ENCODE measurements around the gene SOWAHB. TPM values are rescaled to one million over a fixed set of nuclear protein-coding genes. Genes with fewer than 3 reads are reported as not detected.

Gene SOWAHB
- total RNA-seq, 1 experiment from 2014 or later, result not detected

GRCh38 chr4:76902233-76902890, 4.4 kb upstream of the SOWAHB start:
- DNase-seq, result no peak
- H3K36me3 ChIP-seq, result no peaks in the 10 kb centered on the region
- H3K4me3 ChIP-seq, result no peak overlapping the region
- H3K27ac ChIP-seq, result no peak overlapping the region
- no peaks in the 10 kb centered on the region for H3K4me1 ChIP-seq
- H3K27me3 ChIP-seq, result no peaks in the 10 kb centered on the region; the same call in 1 of the 2 replicates
- H3K9me3 ChIP-seq (replicated peaks), result no peaks in the 10 kb centered on the region

- no peak for DNase-seq
- Histone ChIP-seq H3K4me3 (no peak overlapping the region), H3K36me3 (no peaks in the 10 kb centered on the region), H3K27me3 (no peaks in the 10 kb centered on the region; the same call in 1 of the 2 replicates), H3K27ac (no peak overlapping the region), H3K4me1 (no peaks in the 10 kb centered on the region), H3K9me3 (replicated peaks) (no peaks in the 10 kb centered on the region)
These were observed 1.2 kb upstream of the SOWAHB start for GRCh38 chr4:76898949-76899645.

- no peaks in the 10 kb centered on the region for H3K9me3 ChIP-seq (replicated peaks)
- H3K4me1 ChIP-seq, result no peaks in the 10 kb centered on the region
- H3K27ac ChIP-seq, result no peak overlapping the region
- no peaks in the 10 kb centered on the region for H3K36me3 ChIP-seq
- no peaks in the 10 kb centered on the region; the same call in 1 of the 2 replicates for H3K27me3 ChIP-seq
- no peak overlapping the region for H3K4me3 ChIP-seq
- DNase-seq, result no peak
These were observed 395 bp upstream of the SOWAHB start for GRCh38 chr4:76898385-76898692.

GRCh38 chr4:76896614-76897535, 1.1 kb downstream of the SOWAHB start:
- H3K4me1 ChIP-seq, result no peaks in the 10 kb centered on the region
- DNase-seq, result no peak

GRCh38 chr4:76896048-76896447, 1.9 kb downstream of the SOWAHB start:
- no peak overlapping the region for H3K27ac ChIP-seq
- no peaks in the 10 kb centered on the region for H3K4me1 ChIP-seq
- H3K4me3 ChIP-seq, result no peak overlapping the region
- DNase-seq, result no peak
- no peaks in the 10 kb centered on the region for H3K36me3 ChIP-seq
- H3K9me3 ChIP-seq (replicated peaks), result no peaks in the 10 kb centered on the region
- H3K27me3 ChIP-seq, result no peaks in the 10 kb centered on the region; the same call in 1 of the 2 replicates

More at GRCh38 chr4:76896614-76897535, 1.1 kb downstream of the SOWAHB start:
- Histone ChIP-seq H3K4me3 (no peak overlapping the region), H3K27me3 (no peaks in the 10 kb centered on the region; the same call in 1 of the 2 replicates), H3K27ac (no peak overlapping the region), H3K9me3 (replicated peaks) (no peaks in the 10 kb centered on the region), H3K36me3 (no peaks in the 10 kb centered on the region)

GRCh38 chr4:76895619-76896018, 2.3 kb downstream of the SOWAHB start:
- Histone ChIP-seq H3K27ac (no peak overlapping the region), H3K36me3 (no peaks in the 10 kb centered on the region), H3K27me3 (no peaks in the 10 kb centered on the region; the same call in 1 of the 2 replicates), H3K4me3 (no peak overlapping the region), H3K4me1 (no peaks in the 10 kb centered on the region), H3K9me3 (replicated peaks) (no peaks in the 10 kb centered on the region)
- DNase-seq, result no peak

- no peaks in the 10 kb centered on the region for H3K4me1 ChIP-seq
- H3K9me3 ChIP-seq (replicated peaks), result no peaks in the 10 kb centered on the region
- no peak overlapping the region for H3K4me3 ChIP-seq
- H3K36me3 ChIP-seq, result no peaks in the 10 kb centered on the region
- H3K27me3 ChIP-seq, result no peaks in the 10 kb centered on the region; the same call in 1 of the 2 replicates
- DNase-seq, result no peak
- no peak overlapping the region for H3K27ac ChIP-seq
These were observed 3.2 kb downstream of the SOWAHB start for GRCh38 chr4:76894537-76895255.

- H3K27ac ChIP-seq, result no peak overlapping the region
- no peak for DNase-seq
- H3K36me3 ChIP-seq, result no peaks in the 10 kb centered on the region
- no peaks in the 10 kb centered on the region for H3K4me1 ChIP-seq
- H3K27me3 ChIP-seq, result no peaks in the 10 kb centered on the region; the same call in 1 of the 2 replicates
- no peak overlapping the region for H3K4me3 ChIP-seq
- no peaks in the 10 kb centered on the region for H3K9me3 ChIP-seq (replicated peaks)
These were observed 5.3 kb downstream of the SOWAHB start for GRCh38 chr4:76892601-76893000.

- no peaks in the 10 kb centered on the region for H3K27me3 ChIP-seq
- no peak for DNase-seq
These were observed 5.9 kb downstream of the SOWAHB start for GRCh38 chr4:76892001-76892400.

GRCh38 chr4:76886848-76887441, 11.0 kb downstream of the SOWAHB start:
- Histone ChIP-seq H3K4me3 (no peak overlapping the region), H3K4me1 (no peaks in the 10 kb centered on the region), H3K27me3 (no peaks in the 10 kb centered on the region), H3K36me3 (no peaks in the 10 kb centered on the region), H3K9me3 (replicated peaks) (no peaks in the 10 kb centered on the region), H3K27ac (no peak overlapping the region)
- DNase-seq, result no peak

More at GRCh38 chr4:76892001-76892400, 5.9 kb downstream of the SOWAHB start:
- Histone ChIP-seq H3K4me1 (no peaks in the 10 kb centered on the region), H3K9me3 (replicated peaks) (no peaks in the 10 kb centered on the region), H3K36me3 (no peaks in the 10 kb centered on the region), H3K4me3 (no peak overlapping the region), H3K27ac (no peak overlapping the region)

GRCh38 chr4:76886214-76886613, 11.7 kb downstream of the SOWAHB start:
- H3K4me3 ChIP-seq, result no peak overlapping the region
- DNase-seq, result no peak
- no peak overlapping the region for H3K27ac ChIP-seq
- no peaks in the 10 kb centered on the region for H3K9me3 ChIP-seq (replicated peaks)
- H3K27me3 ChIP-seq, result no peaks in the 10 kb centered on the region
- no peaks in the 10 kb centered on the region for H3K4me1 ChIP-seq
- H3K36me3 ChIP-seq, result no peaks in the 10 kb centered on the region

GRCh38 chr4:76883147-76883546, 14.8 kb downstream of the SOWAHB start:
- Histone ChIP-seq H3K27ac (no peak overlapping the region), H3K4me1 (no peaks in the 10 kb centered on the region), H3K9me3 (replicated peaks) (no peaks in the 10 kb centered on the region), H3K4me3 (no peak overlapping the region), H3K27me3 (no peaks in the 10 kb centered on the region), H3K36me3 (no peaks in the 10 kb centered on the region)
- no peak for DNase-seq

- no peak overlapping the region for H3K27ac ChIP-seq
These were observed 15.3 kb downstream of the SOWAHB start for GRCh38 chr4:76882630-76883029.

GRCh38 chr4:76881375-76881774, 16.6 kb downstream of the SOWAHB start:
- Histone ChIP-seq H3K9me3 (replicated peaks) (no peaks in the 10 kb centered on the region), H3K27me3 (no peaks in the 10 kb centered on the region), H3K36me3 (no peaks in the 10 kb centered on the region), H3K4me1 (no peaks in the 10 kb centered on the region), H3K4me3 (no peak overlapping the region), H3K27ac (no peak overlapping the region)
- peak; percentile 34 to 57 for DNase-seq

More at GRCh38 chr4:76882630-76883029, 15.3 kb downstream of the SOWAHB start:
- no peaks in the 10 kb centered on the region for H3K27me3 ChIP-seq
- DNase-seq, result no peak
- no peaks in the 10 kb centered on the region for H3K4me1 ChIP-seq
- no peak overlapping the region for H3K4me3 ChIP-seq
- no peaks in the 10 kb centered on the region for H3K9me3 ChIP-seq (replicated peaks)
- H3K36me3 ChIP-seq, result no peaks in the 10 kb centered on the region

All from SJCRH30 (cell line).